ENCODE results near the gene PUM2.

Gene PUM2

DNA sequence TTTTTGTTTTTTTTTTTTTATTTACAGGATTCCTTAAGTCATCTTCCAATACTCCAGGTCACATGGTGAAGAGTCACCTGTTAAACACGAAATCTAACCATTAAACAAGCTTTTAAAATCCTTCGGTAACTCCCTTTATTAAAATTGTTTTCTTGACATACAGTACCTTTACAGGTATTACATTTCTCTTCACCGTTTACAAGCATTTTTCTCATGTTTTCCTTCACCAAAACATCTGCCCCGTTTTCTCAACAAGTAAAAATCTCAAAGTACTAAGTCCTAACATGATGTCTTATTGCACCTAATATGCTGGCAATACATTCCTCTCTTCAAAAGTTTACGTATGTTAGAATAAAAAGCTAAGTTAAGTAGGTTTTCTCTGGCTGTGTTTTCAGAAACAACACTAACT lies 1.1 kb downstream of the PUM2 start:
- in situ Hi-C loops (cut with HindIII; ENCODE audit: low sequenced_read_pairs), result no loop called here

GRCh38 chr2:20348542-20348941 lies 2.1 kb downstream of the PUM2 start:
- in situ Hi-C loops (cut with HindIII; ENCODE audit: low sequenced_read_pairs), result no loop called here

GRCh38 chr2:20346565-20347381 lies 3.9 kb downstream of the PUM2 start:
- in situ Hi-C loops (cut with HindIII; ENCODE audit: low sequenced_read_pairs), result no loop called here

GRCh38 chr2:20343128-20343527 lies 7.5 kb downstream of the PUM2 start:
- in situ Hi-C loops (cut with HindIII; ENCODE audit: low sequenced_read_pairs), result no loop called here

DNA sequence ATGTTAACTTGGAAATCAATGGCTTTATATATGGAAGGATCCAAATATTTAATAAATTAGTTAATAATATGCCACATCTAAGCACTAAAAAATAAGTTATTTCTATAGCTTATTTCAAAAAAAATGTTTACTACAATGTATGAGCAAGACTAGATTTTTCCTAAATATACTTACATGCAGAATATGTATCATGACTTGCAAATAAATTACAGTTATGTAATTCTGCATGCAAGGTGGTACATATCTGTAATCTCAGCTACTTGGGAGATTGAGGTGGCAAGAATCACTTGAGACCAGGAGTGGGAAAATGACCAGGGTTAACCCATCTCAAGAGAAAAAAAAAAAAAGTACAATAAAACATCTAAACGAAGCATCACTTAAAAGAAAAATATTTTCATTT lies 11.6 kb downstream of the PUM2 start:
- in situ Hi-C loops (cut with HindIII; ENCODE audit: low sequenced_read_pairs), result no loop called here

GRCh38 chr2:20334605-20335203 lies 15.9 kb downstream of the PUM2 start:
- in situ Hi-C loops (cut with HindIII; ENCODE audit: low sequenced_read_pairs), result no loop called here

GRCh38 chr2:20333738-20334137 lies 16.9 kb downstream of the PUM2 start:
- in situ Hi-C loops (cut with HindIII; ENCODE audit: low sequenced_read_pairs), result no loop called here

GRCh38 chr2:20330192-20330591 lies 20.5 kb downstream of the PUM2 start:
- in situ Hi-C loops (cut with HindIII; ENCODE audit: low sequenced_read_pairs), result no loop called here

GRCh38 chr2:20327370-20327769 lies 23.3 kb downstream of the PUM2 start:
- in situ Hi-C loops (cut with HindIII; ENCODE audit: low sequenced_read_pairs), result no loop called here

DNA sequence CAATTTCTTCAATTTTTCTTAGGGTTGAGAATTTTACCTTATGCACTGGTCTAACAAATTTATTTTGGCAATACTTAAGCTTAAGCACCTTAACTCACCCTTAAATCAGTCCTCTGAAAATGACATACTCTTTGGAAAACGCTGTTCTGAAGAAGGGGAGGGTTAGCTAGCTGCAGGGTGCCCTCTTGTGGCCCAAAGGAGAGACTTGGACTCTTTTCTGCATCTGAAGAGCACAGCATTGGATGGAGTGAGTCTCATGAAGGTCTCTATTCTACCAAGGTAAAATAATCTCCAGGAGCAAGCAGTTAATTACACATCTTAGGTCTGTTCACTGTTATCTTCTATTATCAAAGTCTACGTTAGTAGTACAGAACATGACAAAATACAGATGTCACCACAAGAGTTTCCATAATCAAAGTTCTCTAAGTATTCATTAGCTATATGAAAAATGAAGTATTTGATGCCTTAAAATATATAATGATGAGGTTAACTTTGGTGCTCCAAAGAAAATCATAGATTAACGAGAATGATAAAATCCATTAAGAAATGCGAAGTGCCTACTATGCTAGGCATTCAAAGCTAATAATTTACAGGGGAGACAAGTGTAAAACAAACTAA lies 24.4 kb downstream of the PUM2 start:
- in situ Hi-C loops (cut with HindIII; ENCODE audit: low sequenced_read_pairs), result no loop called here

- in situ Hi-C loops (cut with HindIII; ENCODE audit: low sequenced_read_pairs), result no loop called here
Measured at GRCh38 chr2:20322527-20323300, 27.9 kb downstream of the PUM2 start.

GRCh38 chr2:20317690-20318089 lies 33.0 kb downstream of the PUM2 start:
- in situ Hi-C loops (cut with HindIII; ENCODE audit: low sequenced_read_pairs), result no loop called here

DNA sequence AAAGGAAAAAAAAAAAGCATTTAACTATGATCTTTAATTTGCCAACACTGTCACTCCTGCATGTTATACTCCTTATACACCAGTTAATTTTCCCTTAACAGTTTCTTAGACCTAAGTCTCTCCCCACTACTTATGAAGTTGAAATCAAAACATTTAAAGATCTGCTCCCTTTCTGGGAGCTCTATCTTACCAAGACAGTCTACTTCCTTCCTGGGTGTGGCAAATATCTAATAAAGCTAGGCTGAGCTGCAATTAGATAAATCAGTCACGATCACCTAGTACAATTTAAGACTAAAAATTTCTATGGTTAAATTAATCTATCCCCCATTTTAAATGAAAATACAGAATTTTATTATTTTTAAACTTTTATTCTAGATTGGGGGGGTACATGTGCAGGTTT lies 33.4 kb downstream of the PUM2 start:
- in situ Hi-C loops (cut with HindIII; ENCODE audit: low sequenced_read_pairs), result no loop called here

DNA sequence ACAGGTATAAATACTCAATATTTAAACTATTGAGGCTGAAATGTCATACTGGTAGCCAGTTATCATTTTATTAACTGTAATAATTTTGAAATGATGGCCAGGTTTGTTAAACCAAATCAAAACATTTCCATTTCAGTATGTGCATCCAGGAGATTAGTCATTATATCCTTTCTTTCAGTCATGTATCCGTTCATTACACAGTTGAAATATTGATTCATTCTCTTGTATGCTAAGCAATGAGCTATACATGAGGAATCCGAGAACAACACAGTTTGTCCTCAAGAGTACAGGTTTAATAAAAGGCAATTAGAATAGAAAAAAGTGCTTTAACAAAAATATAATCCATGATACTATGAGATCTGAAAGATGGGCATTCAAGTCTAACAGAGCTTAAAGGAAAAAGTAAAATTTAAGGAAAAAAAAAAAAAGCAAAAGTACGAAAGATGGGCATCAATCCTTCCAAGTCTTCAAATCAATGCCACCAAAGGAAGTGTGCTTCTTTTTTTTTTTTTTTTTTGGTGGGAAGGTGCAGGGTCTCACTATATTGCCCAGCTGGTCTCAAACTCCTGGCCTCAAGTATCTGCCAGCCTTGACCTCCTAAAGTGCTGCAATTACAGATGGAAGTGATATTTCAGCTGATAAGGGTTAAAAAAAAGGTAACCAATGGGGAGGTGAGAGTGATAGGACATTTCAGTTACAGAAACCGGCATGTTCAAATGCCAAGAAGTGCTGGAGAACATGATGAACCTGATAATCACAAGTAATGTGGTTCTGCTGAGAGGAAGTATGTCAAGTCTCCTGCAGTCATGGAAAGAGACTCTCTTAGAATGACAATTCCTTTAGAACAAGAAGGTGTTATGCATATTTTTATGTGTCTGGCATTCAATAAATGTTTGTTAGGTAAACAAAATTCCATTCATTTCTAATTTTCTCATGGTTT lies 35.8 kb downstream of the PUM2 start:
- in situ Hi-C loops (cut with HindIII; ENCODE audit: low sequenced_read_pairs), result no loop called here

DNA sequence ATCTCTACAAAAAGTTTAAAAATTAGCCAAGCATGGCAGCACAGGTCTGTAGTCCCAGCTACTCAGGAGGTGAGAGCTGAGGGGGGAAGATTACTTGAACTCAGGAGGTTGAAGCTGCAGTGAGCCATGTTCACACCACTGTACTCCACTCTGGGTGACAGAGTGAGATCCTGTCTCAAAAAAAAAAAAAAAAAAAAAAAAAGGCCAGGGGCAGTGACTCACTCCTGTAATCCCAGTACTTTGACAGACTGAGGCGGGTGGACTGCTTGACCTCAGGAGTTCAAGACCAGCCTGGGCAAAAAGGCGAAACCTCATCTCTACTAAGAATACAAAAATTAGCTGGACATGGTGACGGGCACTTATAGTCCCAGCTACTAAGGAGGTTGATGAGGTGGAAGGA lies 37.0 kb downstream of the PUM2 start:
- in situ Hi-C loops (cut with HindIII; ENCODE audit: low sequenced_read_pairs), result no loop called here

DNA sequence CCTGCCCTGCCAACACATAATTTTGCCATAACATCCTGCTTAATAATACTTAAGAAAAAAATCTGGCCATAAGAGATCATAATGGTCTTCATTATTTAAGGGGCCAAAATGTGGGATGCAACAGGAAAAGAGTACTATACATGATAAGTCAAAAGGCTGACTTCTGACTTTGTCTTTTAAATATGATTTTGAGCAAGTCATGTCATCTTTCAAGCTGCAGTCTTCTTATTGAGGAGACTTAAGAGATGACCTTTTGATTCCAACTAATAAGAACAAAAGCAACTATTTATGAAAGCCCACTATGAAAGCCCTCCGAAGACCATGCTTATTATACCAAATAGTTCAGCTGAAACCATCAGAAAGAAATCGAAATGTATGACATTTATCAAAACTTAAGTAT lies 41.6 kb downstream of the PUM2 start:
- in situ Hi-C loops (cut with HindIII; ENCODE audit: low sequenced_read_pairs), result no loop called here

DNA sequence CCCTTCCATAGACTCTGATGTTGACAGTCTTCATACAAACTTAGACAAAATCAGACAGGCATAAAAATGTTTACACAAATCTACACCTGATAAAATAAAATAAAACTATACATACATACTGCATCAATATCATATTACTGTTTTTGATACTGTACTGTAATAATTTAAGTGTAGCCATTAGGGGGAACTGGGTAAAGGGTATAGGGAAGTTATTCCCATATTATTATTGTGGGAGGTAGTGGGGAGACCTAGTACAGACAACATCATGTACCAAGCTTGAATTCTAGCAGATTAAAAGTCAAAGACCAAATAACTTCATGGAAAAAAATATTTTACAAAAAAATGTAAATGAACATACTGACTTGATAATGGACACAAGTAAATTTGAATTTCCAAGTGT lies 43.3 kb downstream of the PUM2 start:
- in situ Hi-C loops (cut with HindIII; ENCODE audit: low sequenced_read_pairs), result no loop called here

DNA sequence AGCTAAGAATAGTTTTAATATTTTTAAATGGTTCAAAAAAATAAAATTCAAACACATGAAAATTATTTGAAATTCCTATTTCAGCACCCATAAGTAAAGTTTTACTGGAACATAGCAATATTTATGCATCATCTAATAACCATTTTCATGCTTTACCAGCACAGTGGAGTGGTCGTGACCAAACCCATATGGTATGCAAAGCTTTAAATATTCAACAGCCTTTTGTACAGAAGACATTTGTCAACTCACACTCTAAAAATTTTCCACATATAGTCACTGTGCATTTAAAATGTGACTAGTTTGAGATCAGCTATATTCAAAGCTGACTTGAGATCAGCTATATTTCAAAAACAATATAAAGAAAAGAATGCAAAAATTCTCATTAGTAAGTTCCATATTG lies 46.2 kb downstream of the PUM2 start:
- in situ Hi-C loops (cut with HindIII; ENCODE audit: low sequenced_read_pairs), result no loop called here

DNA sequence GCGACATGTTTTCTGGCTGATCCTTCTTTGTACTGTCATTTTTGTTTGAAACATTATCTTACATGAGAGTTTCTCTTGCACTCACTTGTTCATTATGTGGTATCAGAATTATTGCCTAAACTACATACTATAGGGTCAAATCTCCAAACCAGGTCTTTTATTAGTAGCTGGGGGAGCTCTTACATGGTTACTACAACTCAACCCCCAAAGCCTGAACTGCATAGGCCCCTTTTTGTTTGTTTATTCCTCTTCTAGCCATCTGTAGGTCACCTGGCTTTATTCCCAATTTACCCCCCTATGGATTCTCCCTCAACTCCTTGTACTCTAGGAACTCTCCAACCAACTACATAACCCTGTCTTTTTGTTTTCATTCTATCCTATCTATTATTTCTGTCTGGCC lies 46.7 kb downstream of the PUM2 start:
- in situ Hi-C loops (cut with HindIII; ENCODE audit: low sequenced_read_pairs), result no loop called here

DNA sequence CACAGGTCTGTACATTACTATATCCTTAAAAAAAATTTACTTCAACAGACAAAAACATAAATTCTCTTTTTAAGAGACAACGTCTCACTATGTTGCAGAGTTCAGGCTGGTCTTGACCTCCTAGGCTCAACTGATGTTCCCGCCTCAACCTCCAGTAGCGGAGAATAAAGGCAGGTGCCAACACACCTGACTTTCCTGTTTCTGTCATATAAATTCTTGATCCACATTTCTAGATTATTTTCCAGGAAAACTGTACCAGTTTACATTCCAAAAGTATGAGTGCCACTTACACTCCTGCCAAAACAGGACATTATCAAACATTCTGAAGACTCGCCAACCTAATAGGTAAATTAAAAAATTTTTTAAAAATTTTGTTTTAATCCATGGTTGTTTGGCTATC lies 48.6 kb downstream of the PUM2 start:
- in situ Hi-C loops (cut with HindIII; ENCODE audit: low sequenced_read_pairs), result no loop called here
